GM12878 (cell line): ENCODE data around the gene MRM3. TPM values are rescaled to one million over a fixed set of nuclear protein-coding genes. Genes with fewer than 3 reads are reported as not detected.

Source experiments
- ATF7 ChIP-seq: fragments of 450-650 bp; IDR thresholded peaks from 2 replicates; pipeline ENCODE4 v1.6.1; 2016; ENCODE audit warnings: low read depth, mild to moderate bottlenecking
- BHLHE40 ChIP-seq, 2 experiments: fragments of 450-650 bp in 1 of 2; IDR thresholded peaks; 2 replicates each; pipeline ENCODE4 v1.6.1; 2011 to 2017; ENCODE audit warnings: low read depth in 2 of 2, borderline replicate concordance in 1 of 2, improper control_type of control experiment in 1 of 2, low read length in 1 of 2, mild to moderate bottlenecking in 1 of 2
- CBX3 ChIP-seq: fragments of 200-600 bp; sonication (generic); IDR thresholded peaks from 2 replicates; pipeline ENCODE4 v1.6.1; 2016; ENCODE audit warnings: low read depth, borderline replicate concordance
- CEBPZ ChIP-seq: fragments of 150-350 bp; IDR thresholded peaks from 2 replicates; pipeline ENCODE4 v1.6.1; 2016; ENCODE audit warnings: low read depth, low read length
- CTCF ChIP-seq, 3 experiments: IDR thresholded peaks in 2 of 3; conservative IDR thresholded peaks in 1 of 3; 2 replicates each; pipeline ENCODE4 v1.5.1; 2011; ENCODE audit warnings: low read depth in 3 of 3, low read length in 3 of 3, mild to moderate bottlenecking in 3 of 3, control low read depth in 2 of 3, moderate library complexity in 2 of 3, inconsistent platforms in 1 of 3, mixed read lengths in 1 of 3; ENCODE audit not compliant: control insufficient read depth in 2 of 3, insufficient read depth in 1 of 3; ENCODE audit errors: extremely low read depth in 1 of 3
- ESRRA ChIP-seq: IDR thresholded peaks from 2 replicates; pipeline ENCODE4 v1.6.1; 2012; ENCODE audit warnings: mild to moderate bottlenecking, low read length, improper control_type of control experiment
- JUND ChIP-seq: IDR thresholded peaks from 2 replicates; pipeline ENCODE4 v1.6.1; 2012; ENCODE audit warnings: low read depth, mild to moderate bottlenecking, low read length, improper control_type of control experiment, moderate library complexity
- MEF2B ChIP-seq: fragments of 450-650 bp; IDR thresholded peaks from 2 replicates; pipeline ENCODE4 v1.6.1; 2018; ENCODE audit warnings: mild to moderate bottlenecking, moderate library complexity; ENCODE audit not compliant: partially characterized antibody, poor library complexity, severe bottlenecking
- NFIC ChIP-seq: IDR thresholded peaks from 2 replicates; pipeline ENCODE4 v1.6.1; 2012; ENCODE audit warnings: low read depth, mild to moderate bottlenecking, inconsistent platforms, low read length, moderate library complexity
- NFXL1 ChIP-seq: fragments of 450-650 bp; IDR thresholded peaks from 2 replicates; pipeline ENCODE4 v1.6.1; 2017; ENCODE audit warnings: antibody characterized with exemption, mild to moderate bottlenecking, borderline replicate concordance
- PKNOX1 ChIP-seq: fragments of 450-650 bp; IDR thresholded peaks from 2 replicates; pipeline ENCODE4 v1.6.1; 2016; ENCODE audit warnings: mild to moderate bottlenecking
- PML ChIP-seq: IDR thresholded peaks from 2 replicates; pipeline ENCODE4 v1.6.1; 2012; ENCODE audit warnings: low read length, inconsistent platforms
- RB1 ChIP-seq: fragments of 450-650 bp; formaldehyde crosslinking; IDR thresholded peaks from 2 replicates; pipeline ENCODE4 v1.6.1; 2017; ENCODE audit warnings: mild to moderate bottlenecking, borderline replicate concordance
- RFX5 ChIP-seq: IDR thresholded peaks from 2 replicates; pipeline ENCODE4 v1.6.1; 2011; ENCODE audit warnings: low read depth, low read length, improper control_type of control experiment
- TCF3 ChIP-seq: IDR thresholded peaks from 2 replicates; pipeline ENCODE4 v1.6.1; 2012; ENCODE audit warnings: low read depth, mild to moderate bottlenecking, low read length, borderline replicate concordance; ENCODE audit not compliant: insufficient read depth
- WRNIP1 ChIP-seq: IDR thresholded peaks from 2 replicates; pipeline ENCODE4 v1.6.1; 2011; ENCODE audit warnings: low read depth, low read length, improper control_type of control experiment, borderline replicate concordance
- ZBTB40 ChIP-seq: fragments of 450-650 bp; IDR thresholded peaks from 2 replicates; pipeline ENCODE4 v1.6.1; 2016; ENCODE audit warnings: mild to moderate bottlenecking, moderate library complexity, borderline replicate concordance
- polyA plus RNA-seq, 11 experiments: library from polyadenylated mRNA; depleted of rRNA in 4 of 11; unstranded in 6 of 11; stranded (reverse) in 5 of 11; fragments of >200 nt; fragmentation: Nextera tagmentation in 4 of 11; fragmentation: Illumina TruSeq in 1 of 11; extraction: Ambion mirVana in 4 of 11; extraction: Trizol in 1 of 11; gene quantifications; 1 replicate in 1 of 11; 2 replicates in 10 of 11; pipeline versions ENCODE4 v1.2.1 to v1.2.3, GENCODE V29; 2011 to 2016; ENCODE audit warnings: inconsistent platforms in 2 of 11, missing spikeins in 2 of 11, low read depth in 1 of 11
- total RNA-seq, 4 experiments: library from RNA; depleted of rRNA in 3 of 4; stranded (reverse); fragments of >200 nt in 3 of 4; fragmentation: Illumina TruSeq in 1 of 4; extraction: Trizol in 1 of 4; gene quantifications; 2 replicates each; pipeline versions ENCODE4 v1.2.1 to v1.2.3, GENCODE V29; 2013 to 2021

MRM3 gene
- total and polyA plus RNA-seq, 10 of the 15 experiments (the other 5 are each of a cell fraction or from before 2014, with no cell fraction given) = 2.3 to 48.9 (median 26.6) TPM

GRCh38 chr17:781805-782731 is at the start of gene MRM3, which contains the start of gene GLOD4 (continued):
- TF ChIP-seq CBX3 = no peak
- peak; percentile 85; the same call in 1 of the 2 replicates for TF ChIP-seq RB1
- TF ChIP-seq ATF7 = peak; percentile 88
- TF ChIP-seq ESRRA = no peak
- TF ChIP-seq RFX5 = no peak
- TF ChIP-seq PKNOX1 = peak; percentile 44
- TF ChIP-seq WRNIP1 = no peak
- no peak for TF ChIP-seq NFXL1
- TF ChIP-seq PML = peak; percentile 85; the same call in 1 of the 2 replicates
- TF ChIP-seq ZBTB40 = no peak
- TF ChIP-seq TCF3 = 0 out of 2 replicates have a peak, but pooled peaks have one; percentile 59
- TF ChIP-seq NFIC = no peak
- peak; percentile 86 to 96 for TF ChIP-seq BHLHE40 (IDR thresholded peaks at IDR 0.05; ENCODE audit: borderline replicate concordance in 1 of 2, low read depth in 2 of 2, low read length in 1 of 2)
- peak in 2 of 3 experiments; percentile 11 to 16; a peak in 1 of 6 replicates for TF ChIP-seq CTCF (IDR thresholded peaks at IDR 0.05 in 2 of 3, conservative IDR thresholded peaks at IDR 0.05 in 1 of 3; ENCODE audit: control insufficient read depth in 2 of 3, extremely low read depth in 1 of 3, insufficient read depth in 1 of 3, low read depth in 3 of 3, low read length in 3 of 3)
- TF ChIP-seq JUND = peak; percentile 44; the same call in 1 of the 2 replicates
- TF ChIP-seq MEF2B = peak; percentile 28
- peak; percentile 48; the same call in 1 of the 2 replicates for TF ChIP-seq CEBPZ
